Breast epithelium (tissue), 3 donors: Measurements from ENCODE around the gene UBAC1.

Experiments used
- POLR2A ChIP-seq: fragments of 450-650 bp; IDR thresholded peaks from one replicate; pipeline ENCODE4 v1.6.1; 2016; ENCODE audit warnings: antibody characterized with exemption, mild to moderate bottlenecking, moderate library complexity
- POLR2AphosphoS5 ChIP-seq, 3 donors: sonication (generic); formaldehyde crosslinking; IDR thresholded peaks; one replicate each; pipeline ENCODE4 v1.6.1; 2017; ENCODE audit warnings: antibody characterized with exemption in 3 of 3
- TF ChIP-seq, protein P1 (sequence below), 3 donors: fragments of 450-650 bp; IDR thresholded peaks; one replicate each; pipeline ENCODE4 v1.5.1; 2016 to 2017; ENCODE audit warnings: antibody characterized with exemption in 3 of 3, mild to moderate bottlenecking in 3 of 3, moderate library complexity in 3 of 3

DNA sequence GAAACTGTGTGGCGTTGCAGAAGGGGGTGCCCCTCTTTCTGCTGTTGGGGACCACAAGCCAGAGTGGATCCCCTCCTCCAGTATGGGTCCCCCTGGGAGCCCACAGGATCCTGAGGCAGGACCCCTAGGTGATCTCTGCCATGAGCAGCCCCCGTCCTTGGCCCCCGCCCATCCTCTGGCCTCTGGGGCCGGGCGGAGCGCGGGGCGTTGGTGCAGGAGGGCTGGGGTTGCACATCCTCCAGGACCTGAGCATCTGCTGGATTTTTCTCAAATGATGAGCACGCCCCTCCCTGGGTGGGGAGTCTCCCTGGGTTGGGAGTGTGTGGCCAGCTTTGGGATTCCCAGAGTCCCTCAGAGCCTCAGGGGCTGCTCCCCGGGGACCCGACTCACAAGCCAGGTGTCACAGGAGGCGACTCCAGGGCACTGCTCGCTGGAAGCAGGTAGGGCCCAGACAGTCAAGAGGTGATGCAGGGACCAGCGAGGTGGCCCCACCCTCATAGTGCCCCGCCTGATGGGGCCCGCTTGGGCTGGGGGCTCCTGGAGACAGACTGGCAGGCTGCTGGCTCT is 26.7 kb upstream of the UBAC1 start:
- TF ChIP-seq, protein P1, sequence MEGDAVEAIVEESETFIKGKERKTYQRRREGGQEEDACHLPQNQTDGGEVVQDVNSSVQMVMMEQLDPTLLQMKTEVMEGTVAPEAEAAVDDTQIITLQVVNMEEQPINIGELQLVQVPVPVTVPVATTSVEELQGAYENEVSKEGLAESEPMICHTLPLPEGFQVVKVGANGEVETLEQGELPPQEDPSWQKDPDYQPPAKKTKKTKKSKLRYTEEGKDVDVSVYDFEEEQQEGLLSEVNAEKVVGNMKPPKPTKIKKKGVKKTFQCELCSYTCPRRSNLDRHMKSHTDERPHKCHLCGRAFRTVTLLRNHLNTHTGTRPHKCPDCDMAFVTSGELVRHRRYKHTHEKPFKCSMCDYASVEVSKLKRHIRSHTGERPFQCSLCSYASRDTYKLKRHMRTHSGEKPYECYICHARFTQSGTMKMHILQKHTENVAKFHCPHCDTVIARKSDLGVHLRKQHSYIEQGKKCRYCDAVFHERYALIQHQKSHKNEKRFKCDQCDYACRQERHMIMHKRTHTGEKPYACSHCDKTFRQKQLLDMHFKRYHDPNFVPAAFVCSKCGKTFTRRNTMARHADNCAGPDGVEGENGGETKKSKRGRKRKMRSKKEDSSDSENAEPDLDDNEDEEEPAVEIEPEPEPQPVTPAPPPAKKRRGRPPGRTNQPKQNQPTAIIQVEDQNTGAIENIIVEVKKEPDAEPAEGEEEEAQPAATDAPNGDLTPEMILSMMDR (IDR thresholded peaks at IDR 0.05) = no peak
- TF ChIP-seq POLR2A = no peak
- TF ChIP-seq POLR2AphosphoS5 (IDR thresholded peaks at IDR 0.05) = no peak
